K562 (cell line): Measurements from ENCODE around the gene HSPA1B. TPM values are rescaled to one million over a fixed set of nuclear protein-coding genes. Genes with fewer than 3 reads are reported as not detected.
"Not testable (repeated sequence)": the region's sequence is repeated elsewhere in the genome, so short reads cannot be mapped to it uniquely, and the experiment has no call there.

ENCODE experiments used
- ATAC-seq: fragments of 200-7000 bp; cut with Tn5 transposase; 3 replicates; pipeline ENCODE4 v1.9.1; 2020; ENCODE audit warnings: moderate library complexity
- BruUV-seq: library from RNA; stranded (reverse); fragments of 400-500 nt; replicated peaks from 2 replicates; lab custom pipeline; 2021; lab: Mats Ljungman, UMichigan
- CTCF ChIA-PET: fragments of 300-600 bp; formaldehyde crosslinking; extraction: SDS; loops from one replicate; lab custom pipeline; 2021; ENCODE audit warnings: low intra/inter-chr PET ratio; lab: Yijun Ruan, JAX
- POLR2A ChIA-PET: fragments of 300-600, 350-650 bp; sonication (Branson Sonifier 250); formaldehyde crosslinking; extraction: SDS; loops from one replicate; lab custom pipeline; 2021; ENCODE audit warnings: antibody characterized with exemption, inconsistent platforms; lab: Yijun Ruan, JAX
- DNase-seq, 4 experiments: peaks; one replicate each; pipeline versions ENCODE4 v3.0.0 to v3.0.0-alpha.2; 2011 to 2018; ENCODE audit warnings: low spot score in 3 of 4, mixed read lengths in 3 of 4; ENCODE audit errors: extremely low read depth in 1 of 4
- FAIRE-seq: peaks from 2 replicates; lab custom pipeline; 2011; peaks lifted over from hg19 to GRCh38; lab: Jason Lieb, UNC
- H2AFZ ChIP-seq: 2 replicates; pipeline ENCODE4 v1.6.0; 2011; ENCODE audit warnings: low read depth, low read length, control low read depth, inconsistent platforms
- H3K27ac ChIP-seq: fragments of 200-600 bp; 3 replicates; pipeline ENCODE4 v1.8.0; 2011; ENCODE audit warnings: low read depth, mild to moderate bottlenecking, control low read depth, inconsistent platforms, low read length, moderate library complexity, mixed read lengths; ENCODE audit errors: extremely low read depth
- H3K27me3 ChIP-seq, 2 experiments: fragments of 300-600 bp in 1 of 2; 2 replicates in 1 of 2; 3 replicates in 1 of 2; pipeline versions ENCODE4 v1.6.0 to v1.8.0; 2011; ENCODE audit warnings: inconsistent platforms in 2 of 2, low read length in 2 of 2, mild to moderate bottlenecking in 1 of 2, mixed read lengths in 1 of 2, moderate library complexity in 1 of 2; ENCODE audit not compliant: control insufficient read depth in 2 of 2, insufficient read depth in 2 of 2
- H3K36me3 ChIP-seq: fragments of 300-600 bp; 3 replicates; pipeline ENCODE4 v1.8.0; 2011; ENCODE audit warnings: mild to moderate bottlenecking, low read length, inconsistent platforms; ENCODE audit not compliant: control insufficient read depth, insufficient read depth
- H3K4me1 ChIP-seq, 2 experiments: fragments of 200-600 bp in 1 of 2; replicated peaks in 1 of 2; 2 replicates in 1 of 2; 3 replicates in 1 of 2; pipeline versions ENCODE4 v1.5.1 to v1.8.0; 2011; ENCODE audit warnings: inconsistent platforms in 2 of 2, low read length in 2 of 2, mild to moderate bottlenecking in 1 of 2, mixed read lengths in 1 of 2, moderate library complexity in 1 of 2; ENCODE audit not compliant: control insufficient read depth in 2 of 2, insufficient read depth in 2 of 2
- H3K4me2 ChIP-seq: 2 replicates; pipeline ENCODE4 v1.6.1; 2011; ENCODE audit warnings: low read length, control low read depth, inconsistent platforms, mixed read lengths; ENCODE audit not compliant: insufficient read depth
- H3K4me3 ChIP-seq: fragments of 200-600 bp; sonication (generic), shearing (Covaris generic); 2 replicates; pipeline ENCODE4 v1.5.1; 2016; ENCODE audit warnings: control low read depth, inconsistent platforms
- H3K79me2 ChIP-seq: fragments of 200-600 bp; 3 replicates; pipeline ENCODE4 v1.8.0; 2011; ENCODE audit warnings: low read length, inconsistent platforms; ENCODE audit not compliant: control insufficient read depth, insufficient read depth
- H3K9ac ChIP-seq, 2 experiments: 2 replicates each; pipeline versions ENCODE4 v1.6.0 to v1.6.1; 2011; ENCODE audit warnings: low read depth in 2 of 2, low read length in 2 of 2, control low read depth in 1 of 2, inconsistent platforms in 1 of 2, mild to moderate bottlenecking in 1 of 2, mixed read lengths in 1 of 2; ENCODE audit not compliant: insufficient read depth in 1 of 2
- H3K9me1 ChIP-seq: one replicate; pipeline ENCODE4 v1.6.0; 2011; ENCODE audit warnings: inconsistent platforms, mild to moderate bottlenecking, low read length, moderate library complexity; ENCODE audit not compliant: control insufficient read depth, insufficient read depth
- H3K9me3 ChIP-seq: replicated peaks from 2 replicates; pipeline ENCODE4 v1.5.1; 2011; ENCODE audit warnings: low read depth, low read length, inconsistent platforms; ENCODE audit not compliant: control insufficient read depth, insufficient read depth
- H4K20me1 ChIP-seq: replicated peaks from 2 replicates; pipeline ENCODE4 v1.6.1; 2011; ENCODE audit warnings: low read length, inconsistent platforms, mixed read lengths; ENCODE audit not compliant: control insufficient read depth, insufficient read depth
- BRCA1 ChIP-seq, 2 experiments: fragments of 450-650 bp in 1 of 2; sonication (generic) in 1 of 2; formaldehyde crosslinking in 1 of 2; IDR thresholded peaks; 2 replicates each; pipeline versions ENCODE4 v1.5.0 to v1.6.1; 2017 to 2020; ENCODE audit warnings: mild to moderate bottlenecking in 1 of 2, missing genetic modification reagents in 1 of 2
- DMBX1 ChIP-seq: fragments of 250-450 bp; sonication (Bioruptor Pico); IDR thresholded peaks from 2 replicates; pipeline ENCODE4 v1.8.0; 2022; ENCODE audit warnings: inconsistent platforms, mild to moderate bottlenecking, moderate library complexity, borderline replicate concordance
- FUS ChIP-seq: fragments of 200-400 bp; formaldehyde crosslinking; optimal IDR thresholded peaks from 2 replicates; pipeline ENCODE3; 2017; ENCODE audit warnings: low read depth, low read length
- GTF2E2 ChIP-seq: fragments of 200-800 bp; sonication (Bioruptor generic); IDR thresholded peaks from 2 replicates; pipeline ENCODE4 v1.6.1; 2016; ENCODE audit warnings: missing genetic modification characterization, missing compliant biosample characterization
- MEIS2 ChIP-seq: fragments of 450-650 bp; IDR thresholded peaks from 2 replicates; pipeline ENCODE4 v1.6.1; 2014; ENCODE audit warnings: mild to moderate bottlenecking; ENCODE audit not compliant: partially characterized antibody
- NKRF ChIP-seq: fragments of 450-650 bp; IDR thresholded peaks from 2 replicates; pipeline ENCODE4 v1.6.1; 2016; ENCODE audit warnings: borderline replicate concordance
- TGIF2 ChIP-seq: sonication (generic); formaldehyde crosslinking; IDR thresholded peaks from 2 replicates; pipeline ENCODE4 v1.8.1; 2022; ENCODE audit warnings: mild to moderate bottlenecking, missing genetic modification reagents, moderate library complexity
- WHSC1 ChIP-seq: IDR thresholded peaks from one replicate; pipeline ENCODE4 v1.6.1; 2012; ENCODE audit warnings: low read length, control low read depth, inconsistent platforms
- ZBED1 ChIP-seq: IDR thresholded peaks from 2 replicates; pipeline ENCODE4 v1.6.1; 2014
- ZKSCAN3 ChIP-seq: fragments of 250-450 bp; sonication (Bioruptor Pico); IDR thresholded peaks from 2 replicates; pipeline ENCODE4 v1.4.0; 2020
- ZNF121 ChIP-seq: sonication (generic); formaldehyde crosslinking; conservative IDR thresholded peaks from 2 replicates; pipeline ENCODE4 v1.8.0; 2022; ENCODE audit warnings: missing genetic modification reagents
- ZNF124 ChIP-seq: sonication (generic); formaldehyde crosslinking; IDR thresholded peaks from 2 replicates; pipeline ENCODE4 v1.8.1; 2022; ENCODE audit warnings: missing genetic modification reagents
- ZNF354B ChIP-seq: fragments of 250-450 bp; sonication (Bioruptor Pico); IDR thresholded peaks from 2 replicates; pipeline ENCODE4 v1.4.0; 2020
- ZNF512 ChIP-seq: IDR thresholded peaks from 2 replicates; pipeline ENCODE4 v1.6.1; 2016; ENCODE audit warnings: missing genetic modification characterization, missing compliant biosample characterization
- WGBS: fragments of 100-300 bp; shearing (Covaris generic); methylation state at CpG from one replicate; pipeline ENCODE4 v1.1.6; 2016; ENCODE audit warnings: low coverage, mixed read lengths; ENCODE audit not compliant: insufficient coverage; ENCODE audit errors: missing lambda C conversion rate; 5-methylcytosine and 5-hydroxymethylcytosine counted together
- in situ Hi-C: fragments of 300-500 bp; cut with MboI; formaldehyde crosslinking; loops from 4 replicates; pipeline ENCODE4 v1.15.0; 2018; ENCODE audit warnings: inconsistent platforms, mixed read lengths
- intact Hi-C: fragments of 100-400 bp; cut with micrococcal nuclease; formaldehyde crosslinking; loops from 2 replicates; pipeline ENCODE4 v1.14.2; 2022
- polyA plus RNA-seq, 8 experiments: library from polyadenylated mRNA; depleted of rRNA in 4 of 8; stranded (reverse) in 5 of 8; unstranded in 3 of 8; fragments of >200 nt; fragmentation: Nextera tagmentation in 2 of 8; fragmentation: Illumina TruSeq in 1 of 8; extraction: Ambion mirVana in 2 of 8; extraction: Trizol in 1 of 8; gene quantifications; 2 replicates each; pipeline versions ENCODE4 v1.2.1 to v1.2.3, GENCODE V29; 2011 to 2014; ENCODE audit warnings: inconsistent platforms in 1 of 8, missing spikeins in 1 of 8
- total RNA-seq, 7 experiments: library from RNA; depleted of rRNA in 6 of 7; stranded (reverse); fragments of >200 nt in 6 of 7; fragmentation: Illumina TruSeq in 2 of 7; extraction: Trizol in 2 of 7; gene quantifications; 2 replicates each; pipeline versions ENCODE4 v1.2.1 to v1.2.3, GENCODE V29; 2011 to 2021; ENCODE audit warnings: low replicate concordance in 1 of 7

HSPA1B gene
- total and polyA plus RNA-seq, 9 of the 15 experiments (the other 6 are each of a cell fraction or from before 2014, with no cell fraction given) = 0.27 to 227 (median 51.2) TPM

- H3K4me2 ChIP-seq; H3K27me3 ChIP-seq; H3K27ac ChIP-seq; FAIRE-seq; H4K20me1 ChIP-seq; H3K4me3 ChIP-seq; H3K9ac ChIP-seq; H2AFZ ChIP-seq; H3K9me3 ChIP-seq; TF ChIP-seq BRCA1 (IDR thresholded peaks at IDR 0.05): not testable (repeated sequence)
- WGBS = 85% methylated on average over 10 of the region's 10 CpGs
- POLR2A ChIA-PET = interaction anchor here (1.2 to 6.3 kb wide), 5 partner anchors 12 to 156 kb away, joined by 3 to 58 read pairs (median 18); partner anchors contain the start of genes BAG6, HSPA1B and VARS1
- 0 out of 2 replicates have a peak, but pooled peaks have one; percentile 29 for TF ChIP-seq BRCA1 (CRISPR knock-in tag; IDR thresholded peaks at IDR 0.05)
- TF ChIP-seq, all 486 proteins: peak for 1; not testable (repeated sequence) for 485
- H3K4me1 ChIP-seq = peaks cover 24 to 35% of the 10 kb centered on the region in 2 experiments
- H3K9me1 ChIP-seq, DNase-seq, in situ Hi-C loops, ATAC-seq, BruUV-seq, CTCF ChIA-PET, intact Hi-C loops: not testable (repeated sequence)
- H3K79me2 ChIP-seq = peaks cover 36% of the 10 kb centered on the region
- peaks cover 19% of the 10 kb centered on the region; the same call in 1 of the 3 replicates for H3K36me3 ChIP-seq
Measured at GRCh38 chr6:31808599-31808998, 18.9 kb upstream of the HSPA1B start.

- no peak overlapping the region for H3K4me3 ChIP-seq
- H3K9me3 ChIP-seq = no peaks in the 10 kb centered on the region
- CTCF ChIA-PET = no interaction called here
- no TSS peak for BruUV-seq
- no peak overlapping the region for H3K4me2 ChIP-seq
- no peaks in the 10 kb centered on the region for H3K27me3 ChIP-seq
- ATAC-seq = no peak
- FAIRE-seq = no peak
- H2AFZ ChIP-seq = no peak overlapping the region
- H3K9ac ChIP-seq = peak overlapping the region in 1 of 2 experiments; percentile 32; a peak in 1 of 4 replicates
- POLR2A ChIA-PET = interaction anchor here (0.6 to 4.5 kb wide), 5 partner anchors 13 to 183 kb away, joined by 3 to 93 read pairs (median 6); partner anchors contain the start of gene HSPA1B
- WGBS = 85% methylated on average over 12 of the region's 12 CpGs
- H4K20me1 ChIP-seq = no peaks in the 10 kb centered on the region
- H3K79me2 ChIP-seq = peaks cover 17% of the 10 kb centered on the region
- DNase-seq = no peak
- in situ Hi-C loops (no loop called here), intact Hi-C loops (no loop called here)
- H3K36me3 ChIP-seq = no peaks in the 10 kb centered on the region
- H3K27ac ChIP-seq = no peak overlapping the region
- peaks cover 22 to 35% of the 10 kb centered on the region in 2 experiments for H3K4me1 ChIP-seq
- H3K9me1 ChIP-seq = no peaks in the 10 kb centered on the region
- TF ChIP-seq ZNF121 (no peak), NKRF (no peak), ZNF512 (tag) (no peak), ZNF124 (CRISPR knock-in tag) (no peak), ZBED1 (no peak), FUS (no peak), MEIS2 (no peak), WHSC1 (no peak), ZNF354B (CRISPR knock-in tag) (no peak), DMBX1 (no peak), GTF2E2 (tag) (no peak), TGIF2 (CRISPR knock-in tag) (no peak), ZKSCAN3 (CRISPR knock-in tag) (no peak)
Measured at GRCh38 chr6:31811645-31812044, 15.9 kb upstream of the HSPA1B start.
